SU-DHL-6 (cell line): ENCODE results near the gene FBN3.

Source experiments
- EZH2phosphoT487 ChIP-seq: fragments of 200-600 bp; sonication (generic), shearing (Covaris generic); conservative IDR thresholded peaks from 2 replicates; pipeline ENCODE4 v1.6.1; 2018; ENCODE audit warnings: mild to moderate bottlenecking, antibody characterized with exemption, low read length, moderate library complexity, mixed read lengths
- TF ChIP-seq, protein P1 (sequence below): fragments of 200-600 bp; sonication (generic); IDR thresholded peaks from one replicate; pipeline ENCODE4 v1.5.1; 2017; ENCODE audit warnings: antibody characterized with exemption, mild to moderate bottlenecking, low read length, moderate library complexity; ENCODE audit not compliant: insufficient read depth, poor library complexity, severe bottlenecking

DNA sequence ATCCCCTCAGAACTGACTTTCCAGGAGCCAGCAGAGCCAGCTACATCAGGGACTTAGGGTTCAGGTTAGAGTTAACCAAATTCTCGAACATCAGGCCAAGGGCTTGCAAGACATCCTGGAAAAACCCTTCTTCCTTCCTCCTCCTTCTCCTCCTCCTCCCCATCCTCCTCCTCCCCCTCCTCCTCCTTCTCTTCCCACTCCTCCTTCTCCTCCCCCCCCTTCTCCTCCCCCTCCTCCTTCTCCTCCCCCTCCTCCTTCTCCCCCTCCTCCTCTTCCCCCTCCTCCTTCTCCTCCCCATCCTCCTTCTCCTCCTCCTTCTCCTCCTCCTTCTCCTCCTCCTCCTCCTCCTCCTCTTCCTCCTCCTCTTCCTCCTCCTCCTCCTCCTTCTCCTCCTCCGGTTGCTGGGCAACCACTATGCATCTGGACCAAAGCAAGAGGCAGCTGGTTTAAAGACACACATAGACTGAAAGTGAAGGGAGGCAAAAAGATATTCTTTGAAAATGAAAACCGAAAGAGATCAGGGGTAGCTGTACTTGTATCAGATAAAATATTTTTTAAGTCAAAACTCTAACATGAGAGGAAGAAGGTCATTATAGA, 102.7 kb downstream of the FBN3 start:
- TF ChIP-seq, protein P1, sequence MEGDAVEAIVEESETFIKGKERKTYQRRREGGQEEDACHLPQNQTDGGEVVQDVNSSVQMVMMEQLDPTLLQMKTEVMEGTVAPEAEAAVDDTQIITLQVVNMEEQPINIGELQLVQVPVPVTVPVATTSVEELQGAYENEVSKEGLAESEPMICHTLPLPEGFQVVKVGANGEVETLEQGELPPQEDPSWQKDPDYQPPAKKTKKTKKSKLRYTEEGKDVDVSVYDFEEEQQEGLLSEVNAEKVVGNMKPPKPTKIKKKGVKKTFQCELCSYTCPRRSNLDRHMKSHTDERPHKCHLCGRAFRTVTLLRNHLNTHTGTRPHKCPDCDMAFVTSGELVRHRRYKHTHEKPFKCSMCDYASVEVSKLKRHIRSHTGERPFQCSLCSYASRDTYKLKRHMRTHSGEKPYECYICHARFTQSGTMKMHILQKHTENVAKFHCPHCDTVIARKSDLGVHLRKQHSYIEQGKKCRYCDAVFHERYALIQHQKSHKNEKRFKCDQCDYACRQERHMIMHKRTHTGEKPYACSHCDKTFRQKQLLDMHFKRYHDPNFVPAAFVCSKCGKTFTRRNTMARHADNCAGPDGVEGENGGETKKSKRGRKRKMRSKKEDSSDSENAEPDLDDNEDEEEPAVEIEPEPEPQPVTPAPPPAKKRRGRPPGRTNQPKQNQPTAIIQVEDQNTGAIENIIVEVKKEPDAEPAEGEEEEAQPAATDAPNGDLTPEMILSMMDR, result no peak
- no peak for TF ChIP-seq EZH2phosphoT487
